Measurements from ENCODE around the gene ADGRB3. TPM values are rescaled to one million over a fixed set of nuclear protein-coding genes. Genes with fewer than 3 reads are reported as not detected.

ADGRB3 gene
- total RNA-seq, result 0.83 and 1.4 TPM in 2 replicates

GRCh38 chr6:68634726-68635411 is at the start of gene ADGRB3:
Gene ADGRB3, plus strand, starts transcription at chr6:68635282. Its CDS starts 3,394 bp downstream, at chr6:68638676.

All from smooth muscle cell of the pulmonary artery (primary cell).